Smooth muscle cell of the brain vasculature (primary cell): ENCODE results near the gene OXCT2.
"Not testable (repeated sequence)": the region's sequence is repeated elsewhere in the genome, so short reads cannot be mapped to it uniquely, and the experiment has no call there.

Experiments
- DNase-seq: peaks from one replicate; pipeline ENCODE4 v3.0.0-alpha.2; 2012; ENCODE audit warnings: low read depth, low spot score

The OXCT2 gene

DNA sequence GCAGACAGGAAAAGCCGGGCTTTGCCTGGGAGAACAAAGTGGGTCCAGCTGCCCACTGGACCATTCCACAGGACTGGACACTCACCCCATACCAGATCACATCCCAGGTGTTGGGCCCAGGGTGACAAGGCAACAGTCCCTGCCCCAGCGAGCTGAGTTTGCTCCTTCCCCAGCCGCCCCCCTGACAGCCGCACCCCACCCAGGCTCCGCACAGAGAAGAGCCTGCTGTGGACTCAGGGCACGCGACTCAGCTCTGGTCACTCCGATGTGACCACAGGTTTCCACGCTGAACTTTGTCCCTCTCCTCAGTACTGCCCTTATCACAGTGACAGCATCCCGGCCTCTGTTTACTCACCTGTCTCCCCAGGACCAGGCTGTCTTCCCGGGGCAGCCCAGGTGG is 16.3 kb upstream of the OXCT2 start:
- DNase-seq, result no peak

DNA sequence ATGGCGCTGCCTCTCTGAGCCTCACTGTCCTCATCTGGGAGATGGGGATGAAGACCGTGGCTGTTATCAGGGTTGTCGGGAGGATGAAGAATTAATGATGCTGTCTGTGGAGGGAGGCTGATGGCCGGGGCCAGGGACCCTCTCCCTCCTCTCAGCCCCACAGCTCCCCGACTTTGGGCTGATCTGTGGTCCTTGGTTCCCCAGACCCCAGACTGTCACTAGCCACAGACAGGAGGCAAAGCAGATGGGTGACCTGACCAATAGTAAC is 15.9 kb upstream of the OXCT2 start:
- DNase-seq, result not testable (repeated sequence)

DNA sequence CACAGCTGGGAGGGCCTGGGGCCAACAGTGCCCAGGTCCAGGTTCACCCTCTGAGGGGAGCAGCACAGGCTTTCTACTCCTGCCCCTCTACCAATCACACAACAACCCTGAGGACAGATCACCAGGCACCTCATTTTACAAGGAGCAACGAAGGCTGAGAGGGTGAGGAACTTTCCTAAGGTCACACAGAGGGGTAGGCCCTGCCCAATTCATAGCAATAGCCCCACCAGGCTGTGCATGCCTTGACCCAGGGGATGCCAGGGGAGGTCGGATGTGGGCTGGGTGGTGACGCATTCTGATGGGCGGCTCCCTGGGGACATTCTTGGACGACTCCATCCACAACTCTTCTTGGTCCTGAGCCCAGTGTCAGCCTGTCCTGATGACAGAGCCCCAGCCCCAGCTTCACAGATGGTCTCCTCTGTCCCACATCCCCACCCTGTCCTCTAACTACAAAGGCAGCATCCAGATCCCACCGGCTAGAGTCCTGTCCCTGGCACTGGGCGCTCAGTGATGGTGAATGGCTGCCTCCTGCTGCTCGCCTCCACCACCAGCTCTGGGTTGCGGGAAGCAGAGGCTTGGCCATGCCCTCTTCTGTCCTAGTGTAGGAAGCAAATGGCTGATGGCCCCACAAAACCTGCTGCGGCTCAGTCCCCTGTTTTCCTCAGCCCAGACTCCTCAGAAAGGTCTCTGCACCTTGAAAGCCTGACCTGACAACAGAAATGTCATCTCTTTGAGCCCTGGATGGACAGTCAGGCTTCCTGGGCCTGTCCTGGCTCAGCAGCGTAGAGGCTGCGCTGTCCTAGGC is 15.4 kb upstream of the OXCT2 start:
- DNase-seq, result not testable (repeated sequence)

DNA sequence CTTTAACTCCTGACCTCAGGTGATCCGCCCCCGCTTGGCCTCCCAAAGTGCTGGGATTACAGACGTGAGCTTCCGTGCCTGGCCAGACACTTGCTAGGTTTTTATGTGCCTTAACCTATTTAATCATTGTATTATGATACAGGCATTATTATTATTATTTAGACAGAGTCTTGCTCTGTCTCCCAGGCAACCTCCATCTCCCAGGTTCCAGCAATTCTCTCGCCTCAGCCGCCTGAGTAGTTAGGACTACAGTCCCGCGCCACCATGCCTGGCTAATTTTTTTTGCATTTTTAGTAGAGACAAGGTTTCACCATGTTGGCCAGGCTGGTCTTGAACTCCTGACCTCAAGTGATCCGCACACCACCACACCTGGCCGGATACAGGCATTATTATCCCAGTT is 11.5 kb upstream of the OXCT2 start:
- not testable (repeated sequence) for DNase-seq

DNA sequence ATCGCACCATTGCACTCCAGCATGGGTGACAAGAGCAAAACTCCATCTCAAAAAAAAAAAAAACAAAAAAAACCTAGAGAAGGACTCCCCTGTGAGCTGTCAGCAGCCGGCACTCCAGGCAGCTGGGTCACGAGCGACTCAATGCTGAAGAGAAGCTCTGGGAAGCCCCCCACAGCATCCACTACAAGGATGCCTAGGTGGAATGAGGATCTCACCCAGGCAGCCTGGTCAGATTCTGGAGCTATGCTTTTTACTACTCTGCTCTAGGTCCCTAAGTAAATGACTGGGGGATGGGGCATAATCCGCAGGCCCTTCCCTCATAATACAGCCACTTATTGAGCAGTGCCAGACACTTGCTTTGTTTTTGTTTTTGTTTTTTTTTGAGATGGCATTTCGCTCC is 11.0 kb upstream of the OXCT2 start:
- no peak for DNase-seq

DNA sequence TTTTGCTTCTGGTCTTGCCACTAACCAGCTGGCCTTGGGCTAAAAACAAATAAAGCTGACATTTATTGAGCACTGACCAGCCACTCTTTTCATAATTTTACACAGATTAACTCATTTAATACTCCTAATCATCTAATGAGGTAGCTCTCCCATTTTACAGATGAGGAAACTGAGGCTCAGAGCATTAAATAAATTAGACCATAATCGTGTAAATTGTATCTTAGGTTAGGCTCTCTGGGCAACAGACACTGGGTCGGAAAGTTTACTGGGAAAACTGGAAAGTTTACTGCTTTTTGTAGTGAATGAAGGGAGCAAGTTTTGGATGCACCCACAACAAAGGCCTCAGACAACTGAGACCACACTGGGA is 10.2 kb upstream of the OXCT2 start:
- no peak for DNase-seq

DNA sequence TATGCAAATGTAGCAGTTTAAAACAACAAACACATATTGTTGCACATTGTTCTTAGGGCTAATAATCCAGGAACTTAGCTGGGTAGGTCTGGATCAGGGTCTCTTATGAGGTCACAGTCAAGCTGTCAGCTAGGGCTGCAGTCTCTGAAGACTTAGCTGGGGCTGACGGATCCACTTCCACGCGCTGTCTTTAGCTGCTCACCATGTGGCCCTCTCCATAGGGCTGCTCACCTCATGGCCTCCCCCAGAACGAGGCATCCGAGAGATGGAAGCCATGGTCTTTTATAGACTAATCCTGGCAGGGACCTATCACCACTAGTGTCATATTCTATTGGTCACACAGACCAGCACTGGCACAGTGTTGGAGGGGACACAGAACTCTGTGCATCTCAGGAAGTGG is 8.7 kb upstream of the OXCT2 start:
- no peak for DNase-seq

DNA sequence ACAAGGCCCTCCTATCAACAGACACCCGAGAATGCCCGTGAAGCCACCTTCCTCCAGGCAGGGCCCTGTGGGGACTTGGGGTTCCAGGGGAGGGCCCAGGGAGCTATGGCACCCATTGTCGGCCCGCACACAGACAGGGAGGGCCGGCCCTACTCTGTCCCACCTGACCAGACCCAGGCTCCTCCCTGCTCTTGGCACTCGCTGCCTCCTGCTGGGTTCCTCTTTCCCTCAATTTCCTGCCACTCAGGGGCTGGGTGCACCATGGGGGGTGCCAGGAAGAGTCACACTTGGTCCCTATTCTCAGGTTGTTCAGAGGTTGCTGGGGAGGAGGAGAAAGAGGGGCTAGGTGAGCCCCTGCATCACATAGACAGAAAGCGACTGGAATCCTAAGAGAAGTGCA is 8.0 kb upstream of the OXCT2 start:
- no peak for DNase-seq

DNA sequence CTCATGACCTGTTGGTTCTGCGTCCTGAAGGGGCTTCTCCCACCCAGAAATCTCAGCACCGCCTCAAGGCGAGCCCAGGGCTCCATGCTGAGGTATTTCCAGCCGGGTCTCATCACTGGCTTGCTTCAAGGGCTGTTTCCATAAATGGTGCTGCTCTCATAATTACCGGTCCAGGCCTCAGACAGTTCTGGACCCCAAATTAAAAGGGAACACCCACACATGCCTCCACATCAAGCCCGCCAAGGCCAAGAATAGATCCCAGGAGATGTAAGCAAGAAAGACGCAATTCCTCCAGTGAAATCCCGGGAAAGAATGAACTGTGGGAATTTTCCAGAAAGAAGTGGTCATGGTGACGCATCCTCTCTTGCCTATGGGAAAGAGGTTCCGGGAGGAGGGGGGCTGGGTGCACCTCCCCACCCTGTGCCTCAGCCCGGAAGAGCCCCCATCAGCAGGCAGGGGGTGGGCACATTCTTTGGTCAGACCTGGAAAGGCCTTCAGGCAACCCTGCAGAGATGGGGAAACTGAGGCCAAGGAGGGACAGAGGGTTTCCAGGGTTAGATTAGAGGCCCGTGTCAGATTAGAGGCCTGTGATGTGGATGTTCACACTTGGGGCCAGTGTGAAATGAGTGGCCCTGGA is 7.4 kb upstream of the OXCT2 start:
- not testable (repeated sequence) for DNase-seq

DNA sequence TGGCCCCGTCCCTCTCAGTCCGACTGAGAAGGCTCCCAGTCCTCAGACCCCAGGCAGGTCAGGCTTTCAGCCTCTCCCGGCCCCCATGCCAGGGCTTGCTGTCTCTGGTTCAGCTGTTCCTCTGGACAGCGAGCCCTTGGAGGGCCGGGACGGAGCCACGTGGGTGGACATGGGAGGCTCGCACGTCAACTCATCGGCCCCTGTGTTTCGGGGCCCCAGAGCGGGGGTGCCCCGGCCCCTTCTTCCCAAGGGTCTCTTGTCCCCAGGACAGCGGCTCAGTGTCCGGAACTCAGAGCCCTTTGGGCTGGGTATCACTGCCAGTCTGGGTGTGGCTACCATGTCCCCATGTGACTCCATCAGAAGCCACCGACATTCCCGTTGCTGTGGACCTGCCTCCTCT is 6.7 kb upstream of the OXCT2 start:
- DNase-seq, result not testable (repeated sequence)

DNA sequence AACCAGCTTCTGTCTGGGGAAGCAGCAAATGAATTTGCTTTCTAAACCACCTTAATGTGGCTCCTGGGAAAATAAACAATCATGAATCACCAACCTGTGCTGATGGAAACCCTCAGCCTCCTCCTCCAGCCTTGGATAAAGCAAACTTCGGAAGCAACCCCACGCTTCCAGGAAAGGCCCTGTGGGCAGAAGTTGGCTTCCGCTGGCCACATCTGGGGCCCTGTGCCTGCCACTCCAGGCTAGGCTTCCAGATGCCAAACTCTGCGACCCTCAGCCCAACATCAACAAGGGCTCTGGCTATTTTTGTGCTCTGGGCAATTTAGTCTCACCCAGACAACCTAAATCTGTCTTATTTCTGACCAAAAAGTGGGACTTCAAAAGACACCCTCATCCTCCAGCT is 6.2 kb upstream of the OXCT2 start:
- no peak for DNase-seq

DNA sequence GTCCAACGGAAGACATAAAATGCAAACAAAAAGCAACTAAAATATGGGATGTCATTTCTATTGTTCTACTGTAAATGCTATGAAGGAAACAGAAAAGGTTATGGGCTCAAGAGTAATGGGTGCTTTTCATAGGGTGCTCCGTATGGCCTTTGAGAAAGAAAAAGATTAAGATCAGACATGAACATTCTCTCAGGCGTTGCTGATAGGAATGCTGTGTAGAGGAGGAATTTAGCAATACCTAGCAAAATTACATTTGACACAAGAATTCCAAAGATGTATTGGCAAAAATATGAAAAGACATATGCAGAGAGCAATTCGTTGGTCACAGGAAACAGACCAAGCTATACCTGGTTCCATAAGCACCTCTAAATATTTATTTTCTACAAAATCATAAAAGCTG is 5.7 kb upstream of the OXCT2 start:
- no peak for DNase-seq

DNA sequence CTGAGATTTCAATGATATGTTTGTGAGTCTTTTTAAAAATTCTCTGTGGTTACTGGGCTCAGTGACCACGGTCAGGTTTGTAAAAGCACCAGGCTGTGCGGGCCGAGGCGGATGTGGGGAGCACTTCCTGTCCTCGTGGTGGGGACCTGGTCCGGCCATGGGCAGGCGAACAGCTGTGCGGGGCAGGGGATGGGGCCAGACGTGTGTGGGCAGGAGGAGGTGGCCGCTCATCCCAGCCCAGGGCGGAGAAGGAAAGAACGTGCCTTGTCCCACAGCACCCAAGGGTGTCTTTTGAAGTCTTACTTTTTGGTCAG is 5.2 kb upstream of the OXCT2 start:
- DNase-seq, result no peak

DNA sequence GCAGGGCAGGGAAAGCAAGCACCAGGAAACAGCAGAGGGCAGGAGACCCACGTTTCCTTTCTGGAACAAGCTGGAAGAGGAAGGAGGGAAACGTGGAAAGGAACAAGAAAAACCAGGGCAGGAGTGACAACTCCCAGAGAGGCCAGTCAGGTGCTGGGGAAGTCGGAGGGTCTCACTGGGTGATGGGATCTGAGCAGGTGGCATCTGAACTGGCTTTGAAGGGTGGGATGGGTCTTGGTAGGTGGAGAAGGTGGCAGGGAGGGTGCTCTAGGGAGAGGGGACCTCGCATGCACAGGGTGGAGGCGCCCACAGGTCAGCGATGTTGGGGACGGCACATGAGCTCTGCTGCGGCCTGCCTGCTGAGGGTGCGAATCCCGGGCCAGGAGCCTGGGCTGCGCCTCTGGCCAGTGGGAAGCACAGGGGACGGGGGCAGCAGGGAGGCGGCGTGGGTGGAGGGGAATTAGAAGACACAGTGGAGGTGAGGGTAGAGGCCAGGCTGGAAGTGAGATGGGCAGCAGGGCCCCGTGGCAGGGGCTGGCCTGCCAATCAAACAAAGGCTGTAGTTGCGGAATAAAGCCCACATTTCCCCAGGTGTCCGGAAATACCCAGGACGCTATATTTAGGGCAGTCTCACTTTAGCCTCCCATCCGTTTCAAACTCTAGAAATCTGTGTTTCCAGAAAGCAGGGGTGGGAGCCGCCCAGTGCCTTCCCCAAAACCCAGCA is 4.7 kb upstream of the OXCT2 start:
- not testable (repeated sequence) for DNase-seq

DNA sequence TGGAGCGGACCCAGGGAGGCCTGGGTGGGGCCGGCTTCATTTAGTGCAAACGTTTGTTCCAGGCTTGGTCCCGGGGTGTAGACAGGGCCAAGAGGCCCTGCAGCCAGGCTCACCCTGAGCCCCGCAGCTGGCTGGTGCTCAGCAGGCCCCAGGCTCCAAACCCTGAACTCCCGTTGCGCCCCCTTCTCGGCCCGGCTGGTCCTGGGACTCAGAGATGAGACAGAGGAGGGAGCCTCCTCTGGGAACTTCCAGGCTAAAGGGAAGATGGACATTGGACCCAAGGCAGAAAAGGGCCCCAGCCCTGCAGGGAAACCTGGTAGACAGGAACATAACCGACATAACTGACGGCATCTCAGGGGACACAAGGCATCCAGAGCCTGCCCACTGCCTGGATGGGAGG is 4.0 kb upstream of the OXCT2 start:
- DNase-seq, result not testable (repeated sequence)

DNA sequence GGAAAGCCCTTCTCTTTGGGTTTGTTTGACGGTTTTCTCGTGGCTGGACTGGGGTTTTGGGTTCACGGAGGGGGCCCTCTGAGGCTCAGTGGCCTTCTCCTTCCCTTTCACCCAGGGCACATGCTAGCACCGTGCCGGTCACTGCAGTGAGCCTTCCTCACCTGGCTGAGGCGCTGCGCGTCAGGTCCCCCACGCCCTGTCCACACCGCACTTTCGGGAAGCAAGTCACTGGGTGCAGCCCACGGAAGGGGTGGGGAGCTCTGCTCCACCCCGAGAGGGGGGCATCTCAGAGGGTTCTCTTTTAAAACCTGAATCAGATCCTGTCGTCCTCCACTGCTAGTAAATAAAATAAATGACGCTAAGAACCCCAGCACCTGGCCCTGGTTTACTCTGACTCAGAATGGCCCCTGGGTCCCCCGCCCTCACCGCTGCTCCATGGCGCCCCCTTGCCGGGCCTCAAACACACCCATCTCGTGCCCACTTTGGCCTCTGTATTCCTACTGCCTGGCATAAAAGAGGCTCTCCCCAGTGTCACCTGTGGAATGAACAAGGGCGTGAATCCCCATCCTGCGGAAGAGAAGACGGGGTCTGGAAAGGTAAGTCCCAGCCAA is 2.3 kb upstream of the OXCT2 start:
- DNase-seq, result not testable (repeated sequence)

DNA sequence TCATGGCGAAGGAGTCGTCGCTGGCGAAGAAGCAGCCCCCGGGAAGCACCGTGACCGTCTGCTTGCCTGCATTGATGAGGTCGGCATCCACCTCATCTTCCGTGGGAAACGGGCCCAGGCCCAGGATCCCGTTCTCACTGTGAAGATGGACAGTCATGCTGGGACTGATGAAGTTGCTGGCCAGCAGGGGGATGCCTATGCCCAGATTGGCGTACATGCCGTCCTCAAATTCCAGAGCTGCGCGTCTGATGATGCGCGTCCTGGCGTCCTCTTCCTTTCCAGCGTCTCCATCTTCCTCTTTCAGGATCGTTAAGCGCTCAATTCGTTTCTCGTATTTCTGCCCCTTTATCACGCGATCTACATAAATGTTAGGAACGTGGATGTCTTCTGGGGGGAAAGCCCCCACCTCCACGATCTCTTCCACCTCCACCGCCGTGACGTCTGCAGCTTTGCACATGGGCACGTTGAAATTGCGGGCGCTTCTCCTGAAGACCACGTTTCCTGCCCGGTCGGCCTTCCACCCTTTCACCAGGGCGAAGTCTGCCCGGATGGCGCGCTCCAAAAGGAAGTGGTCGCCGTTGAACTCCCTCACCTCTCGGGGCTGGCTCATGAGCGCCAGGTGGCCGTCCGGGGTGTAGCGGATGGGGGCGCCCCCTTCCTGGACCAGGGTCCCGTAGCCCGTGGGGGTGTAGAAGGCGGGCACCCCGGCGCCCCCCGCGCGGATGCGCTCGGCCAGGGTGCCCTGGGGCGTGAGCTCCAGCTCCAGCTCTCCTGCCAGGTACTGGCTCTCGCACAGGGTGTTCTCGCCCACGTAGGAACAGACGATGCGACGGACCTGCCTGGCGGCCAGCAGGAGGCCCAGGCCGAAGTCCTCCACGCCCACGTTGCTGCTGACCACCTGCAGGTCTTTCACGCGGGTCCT is 787 bp downstream of the OXCT2 start:
- DNase-seq, result not testable (repeated sequence)

DNA sequence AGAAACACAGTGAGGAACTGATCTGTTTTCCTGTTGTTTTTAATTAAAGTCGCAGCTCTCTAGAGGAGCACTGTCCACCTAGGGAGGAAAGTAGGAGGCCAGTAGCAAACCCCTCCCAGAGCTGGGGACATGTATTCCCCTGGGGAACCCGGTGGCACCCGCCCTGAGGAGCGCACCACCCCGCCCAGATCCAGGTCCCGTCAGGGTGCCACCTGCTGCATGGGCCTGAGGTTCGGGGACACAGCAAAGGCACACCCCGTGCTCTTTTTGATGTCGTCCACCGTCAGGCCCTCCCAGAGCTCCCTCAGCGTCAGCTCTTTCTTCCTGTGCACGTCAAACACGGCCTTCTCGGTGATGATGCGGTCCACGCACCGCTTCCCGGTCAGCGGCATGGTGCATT is 1.6 kb downstream of the OXCT2 start:
- not testable (repeated sequence) for DNase-seq

DNA sequence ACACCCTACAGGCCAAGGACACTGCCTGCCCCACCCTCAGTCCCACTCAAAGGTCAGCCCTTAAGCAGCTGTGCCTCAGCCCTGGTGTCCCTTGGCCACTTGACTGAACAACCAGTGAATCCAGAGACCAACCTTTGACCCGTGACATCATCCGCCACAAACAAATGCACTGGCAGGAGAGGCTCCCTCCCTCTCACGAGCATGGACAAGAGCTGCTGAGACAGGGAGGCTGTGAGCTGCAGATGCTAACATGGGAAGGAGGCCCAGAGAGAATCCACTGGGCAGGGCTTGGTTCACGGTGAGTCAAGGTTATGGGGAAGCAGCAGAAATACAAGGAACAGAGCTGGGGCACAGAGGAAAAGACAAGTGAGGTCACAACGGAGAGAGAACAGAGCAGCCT is 4.7 kb downstream of the OXCT2 start:
- not testable (repeated sequence) for DNase-seq

DNA sequence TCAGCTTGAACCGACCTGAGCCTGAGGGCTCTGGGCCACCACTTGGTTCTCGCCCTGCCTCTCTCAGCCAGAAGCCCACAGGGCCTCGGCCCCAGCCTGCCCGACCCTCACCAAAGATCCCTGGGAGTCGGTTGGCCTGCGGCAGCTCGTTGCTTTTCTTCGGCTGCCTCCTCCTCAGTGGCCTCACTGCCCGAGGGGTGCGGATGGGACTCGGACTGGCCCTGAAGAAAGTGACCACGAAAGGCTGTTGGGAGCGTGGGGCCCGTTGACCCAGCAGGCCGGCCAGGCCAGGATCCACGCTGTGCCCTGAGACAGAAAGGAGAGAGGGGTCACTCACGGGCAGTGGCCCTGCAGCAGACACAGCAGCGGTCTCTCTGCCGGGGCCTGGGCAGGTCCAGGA is 6.6 kb downstream of the OXCT2 start:
- not testable (repeated sequence) for DNase-seq

DNA sequence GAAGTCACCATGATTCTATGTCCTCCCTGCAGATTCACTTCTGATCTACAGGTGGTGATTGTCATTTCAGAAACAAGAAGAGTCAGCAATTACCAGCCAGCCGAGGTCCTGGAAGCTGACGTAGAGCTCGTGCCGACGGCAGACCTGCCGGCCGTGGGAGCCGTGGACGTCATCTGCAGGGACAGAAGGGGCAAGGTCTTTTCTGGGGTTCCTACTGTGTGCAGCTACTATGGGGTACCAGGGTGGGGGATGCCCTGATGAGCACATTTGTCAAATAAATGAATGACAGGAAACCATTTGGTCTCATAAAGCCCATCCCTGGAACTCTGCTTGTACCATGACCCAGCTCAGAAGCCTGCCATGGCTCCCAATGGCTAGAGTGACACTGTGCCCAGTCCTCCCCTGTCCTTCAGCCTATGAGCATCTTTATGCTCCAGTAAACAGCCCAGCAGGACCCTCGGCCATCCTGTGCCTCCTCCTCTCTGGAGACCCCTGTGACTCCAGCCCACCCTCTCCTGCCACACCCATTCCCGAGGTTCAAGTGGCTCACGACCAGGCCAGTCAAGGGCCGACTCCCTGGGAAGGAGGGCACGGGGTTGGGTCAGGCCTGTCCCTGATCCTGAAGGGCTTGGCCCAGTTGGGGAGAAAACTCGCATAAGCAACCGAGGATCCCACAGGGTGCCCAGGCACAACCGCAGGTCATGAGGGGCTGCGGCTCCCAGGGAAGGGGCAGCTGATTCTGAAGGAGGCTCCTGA is 7.4 kb downstream of the OXCT2 start:
- not testable (repeated sequence) for DNase-seq
